Activated CD8-positive, alpha-beta memory T cell treated with anti-CD3 and anti-CD28 coated beads for 1 hour (primary cell): ENCODE results near the gene DAW1.

Source experiments
- DNase-seq, 2 donors: peaks; one replicate each; pipeline ENCODE4 v3.0.0-alpha.2; 2020; ENCODE audit warnings: low read depth in 1 of 2; ENCODE audit errors: extremely low read depth in 1 of 2

Gene DAW1

DNA sequence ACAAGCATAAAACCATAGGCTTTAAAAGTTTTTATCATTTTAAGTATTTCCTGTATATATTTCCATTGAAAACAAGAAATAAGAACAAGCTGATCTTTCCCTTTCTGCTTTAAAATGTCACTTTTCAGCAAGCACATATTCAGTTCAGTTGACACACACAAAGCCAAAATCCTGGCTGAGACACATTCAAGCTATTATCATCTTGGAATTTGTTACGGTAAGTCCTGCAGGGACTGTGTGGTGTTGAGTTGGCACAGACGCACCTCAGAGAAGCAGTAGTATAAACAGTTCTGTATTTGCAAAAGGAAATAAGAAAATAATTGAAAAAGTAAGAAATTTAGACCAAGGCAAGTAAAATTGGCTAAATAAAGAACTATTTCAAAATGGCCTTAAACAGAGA lies 10.4 kb upstream of the DAW1 start:
- no peak for DNase-seq

DNA sequence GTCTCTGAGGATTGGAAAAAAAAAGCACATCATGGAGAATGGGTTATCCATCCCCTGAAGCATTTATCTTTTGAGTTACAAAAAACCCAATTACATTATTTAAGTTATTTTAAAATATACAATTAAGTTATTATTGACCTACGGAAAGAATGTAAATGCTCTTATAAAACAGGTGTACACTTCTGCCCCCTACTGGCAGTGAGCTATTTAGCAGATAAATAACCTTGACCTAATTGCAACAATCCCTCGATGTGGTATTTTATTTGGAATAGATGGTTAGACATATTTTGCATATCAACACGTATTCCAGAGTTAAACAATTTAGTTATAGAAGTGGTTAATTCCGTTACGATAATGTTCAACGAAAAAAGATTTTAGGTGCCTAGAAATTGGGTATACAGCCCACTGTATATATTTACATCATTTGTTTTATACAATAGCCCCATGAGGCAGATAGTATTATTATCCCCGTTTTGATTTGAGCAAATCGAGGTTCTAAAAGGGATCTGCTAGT lies 9.1 kb upstream of the DAW1 start:
- DNase-seq, result no peak

DNA sequence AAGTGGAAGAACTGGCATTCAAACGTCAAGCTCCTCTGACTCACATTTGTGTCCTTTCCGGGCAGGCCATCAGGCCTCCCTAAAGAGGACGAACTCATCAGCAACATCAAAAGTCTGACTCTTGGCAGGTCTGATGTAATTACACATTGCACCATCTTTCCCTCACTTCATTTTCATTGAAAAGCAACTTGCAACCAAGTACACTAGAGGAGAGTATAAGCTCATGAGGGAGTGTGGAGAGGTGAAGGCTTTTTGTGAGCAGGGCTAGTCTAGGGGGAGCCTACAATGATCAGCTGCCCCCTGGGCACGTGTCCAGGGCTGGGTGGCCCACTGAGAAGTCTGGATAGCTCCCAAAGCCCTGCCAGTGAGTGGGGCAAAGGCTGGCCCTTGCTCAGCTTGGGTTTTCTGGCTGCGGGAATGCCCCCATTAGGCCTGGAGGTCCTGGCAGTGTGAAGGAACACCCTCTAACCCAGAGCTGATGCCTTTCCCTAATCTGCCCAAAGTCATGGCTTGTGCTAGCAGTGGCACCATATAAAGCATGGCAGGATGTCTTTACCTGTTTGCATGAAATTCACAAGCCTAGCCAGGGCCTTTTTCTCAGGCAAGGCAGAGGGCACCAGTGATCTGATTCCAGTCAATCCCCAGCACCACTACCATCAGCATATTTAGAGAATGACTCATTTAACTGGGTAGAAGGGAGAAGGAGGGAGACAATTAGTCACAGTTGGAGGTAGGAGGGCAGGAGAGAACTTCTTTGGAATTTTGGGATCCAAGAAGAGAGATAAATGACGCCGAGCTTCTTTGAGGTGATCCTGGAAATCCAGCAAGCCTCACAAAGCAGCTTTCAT lies 8.5 kb upstream of the DAW1 start:
- no peak for DNase-seq

DNA sequence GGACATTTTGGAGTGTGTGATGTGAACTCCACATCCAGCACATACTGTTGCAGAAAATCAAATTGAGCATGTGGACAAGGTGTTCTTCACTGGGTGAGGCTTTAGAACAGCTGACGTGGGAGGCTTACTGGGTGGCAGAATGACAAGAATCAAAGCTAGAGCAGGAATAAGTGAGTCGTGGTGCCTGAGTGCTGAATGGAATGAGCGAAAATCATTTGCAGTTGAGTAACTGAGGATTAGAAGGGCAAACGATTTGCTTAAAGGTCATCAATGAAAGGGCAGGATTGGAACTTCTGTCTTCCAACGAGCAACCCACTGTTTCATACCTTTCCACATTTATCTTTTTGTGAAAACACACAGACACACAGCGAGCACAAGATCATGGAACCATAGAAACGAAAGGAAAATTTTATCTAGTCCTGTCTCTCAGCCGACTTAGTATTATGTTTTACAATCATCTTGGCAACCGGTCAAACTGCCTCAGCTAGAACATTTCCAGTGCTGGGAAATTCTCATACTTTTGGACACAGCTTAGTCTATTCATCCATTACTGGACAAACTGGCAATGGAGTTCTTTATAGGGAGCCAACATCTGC lies 7.2 kb upstream of the DAW1 start:
- DNase-seq, result no peak

DNA sequence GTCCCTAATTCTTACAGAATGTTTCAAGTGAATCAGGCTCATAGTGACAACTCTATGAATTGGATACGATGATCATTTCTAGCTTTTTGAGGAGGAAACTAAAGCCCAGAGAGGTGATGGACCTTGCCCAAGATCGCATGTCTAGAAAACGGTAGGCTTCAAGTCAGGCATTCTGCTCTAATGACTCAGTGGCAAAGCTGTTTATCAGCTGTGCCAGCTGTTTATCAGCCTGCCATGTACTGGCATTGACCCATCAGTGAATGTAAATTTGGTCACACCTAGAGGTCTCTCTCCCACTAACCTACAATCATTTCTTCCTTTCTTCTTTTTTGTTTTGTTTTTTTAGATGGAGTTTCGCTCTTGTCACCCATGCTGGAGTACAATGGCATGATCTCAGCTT lies 6.1 kb upstream of the DAW1 start:
- DNase-seq, result no peak

DNA sequence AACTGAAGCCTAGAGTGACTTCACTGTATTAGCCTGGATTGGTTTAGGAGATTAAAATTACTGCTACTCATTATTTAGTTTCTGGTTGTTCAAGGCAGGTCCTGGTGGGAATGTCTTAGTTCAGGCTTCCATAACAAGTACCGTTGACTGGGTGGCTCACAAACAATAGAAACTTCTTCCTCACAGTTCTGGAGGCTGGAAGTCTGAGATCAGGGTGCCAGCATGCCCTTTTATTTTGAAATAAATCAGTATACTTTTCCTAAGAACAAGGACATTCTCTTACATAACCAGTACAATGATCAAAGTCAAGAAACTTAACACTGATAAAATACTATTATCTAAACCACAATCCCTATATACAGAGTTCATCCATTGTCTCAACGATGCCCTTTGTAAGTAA lies 4.0 kb upstream of the DAW1 start:
- DNase-seq, result no peak

DNA sequence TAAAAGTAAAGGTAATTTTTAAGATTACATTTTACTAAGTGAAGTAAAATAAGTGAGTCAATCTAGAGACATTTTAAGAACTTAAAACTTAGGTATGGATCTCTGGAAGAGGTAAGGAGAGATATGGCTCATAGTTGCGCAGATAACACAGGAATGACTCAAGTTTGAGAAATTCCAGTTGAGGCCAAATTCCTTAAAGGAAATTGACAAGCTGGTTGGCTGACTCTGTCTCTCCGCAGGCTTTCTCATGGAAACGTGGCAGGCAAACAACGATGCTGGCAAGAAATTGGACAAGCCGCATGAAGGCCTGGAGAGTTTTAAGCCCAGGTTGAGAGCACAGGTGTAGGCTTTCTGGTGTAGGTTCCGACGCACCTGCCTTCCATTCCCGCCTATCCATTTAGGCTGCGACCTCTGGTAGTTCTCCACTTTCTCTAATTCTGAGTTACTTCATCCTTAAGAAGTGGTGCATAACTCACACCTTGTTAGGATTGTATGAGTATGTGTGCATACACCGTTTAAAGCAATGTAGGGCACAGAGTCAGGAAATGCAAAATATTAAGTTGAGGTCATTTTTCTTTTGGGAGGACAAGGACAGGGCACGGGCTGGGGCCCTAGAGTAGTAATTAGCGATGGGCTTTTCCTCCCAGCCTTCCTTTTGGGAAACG lies 589 bp upstream of the DAW1 start:
- DNase-seq, result no peak

DNA sequence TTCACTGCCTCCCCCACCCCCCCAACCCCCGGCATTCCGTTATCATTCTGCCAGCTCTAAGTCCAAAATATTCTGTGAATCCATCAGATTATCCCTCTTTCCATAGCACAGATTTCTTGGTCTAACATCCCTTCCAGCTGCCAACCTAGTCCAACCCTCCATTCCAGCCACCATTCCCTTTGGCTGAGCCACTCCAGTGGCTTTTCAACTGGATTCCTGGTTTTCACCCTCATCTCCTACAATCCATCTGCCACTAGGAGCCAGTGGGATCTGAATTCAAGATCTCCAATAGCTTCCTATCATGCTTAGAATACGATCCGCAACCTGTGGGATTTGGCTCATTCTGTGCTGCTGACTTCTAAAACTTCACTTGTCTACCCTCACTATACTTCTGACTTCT lies 1.2 kb downstream of the DAW1 start:
- DNase-seq, result no peak

DNA sequence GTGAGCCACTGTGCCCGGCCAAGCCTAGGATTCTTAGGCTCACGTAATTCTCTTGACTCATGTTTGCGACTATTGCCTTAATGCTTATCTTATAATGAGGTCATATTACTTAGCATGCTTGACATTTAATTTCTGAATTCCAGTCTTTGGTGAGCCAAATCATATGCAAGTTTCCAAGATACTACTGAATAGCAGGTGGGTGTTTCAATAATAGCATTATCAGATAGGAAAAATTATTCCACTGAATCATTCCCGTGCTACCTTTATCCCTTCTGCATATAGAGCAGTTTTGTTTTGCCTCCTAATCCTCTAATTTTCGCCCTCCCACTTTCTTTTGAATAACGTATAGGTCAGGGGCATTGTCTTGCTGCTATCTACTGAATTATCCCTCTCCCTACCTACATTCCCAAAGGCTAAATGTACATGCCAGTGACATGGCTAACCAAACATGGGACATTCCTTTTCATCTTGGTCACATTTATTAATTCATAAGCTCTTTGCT lies 4.9 kb downstream of the DAW1 start:
- DNase-seq, result no peak

DNA sequence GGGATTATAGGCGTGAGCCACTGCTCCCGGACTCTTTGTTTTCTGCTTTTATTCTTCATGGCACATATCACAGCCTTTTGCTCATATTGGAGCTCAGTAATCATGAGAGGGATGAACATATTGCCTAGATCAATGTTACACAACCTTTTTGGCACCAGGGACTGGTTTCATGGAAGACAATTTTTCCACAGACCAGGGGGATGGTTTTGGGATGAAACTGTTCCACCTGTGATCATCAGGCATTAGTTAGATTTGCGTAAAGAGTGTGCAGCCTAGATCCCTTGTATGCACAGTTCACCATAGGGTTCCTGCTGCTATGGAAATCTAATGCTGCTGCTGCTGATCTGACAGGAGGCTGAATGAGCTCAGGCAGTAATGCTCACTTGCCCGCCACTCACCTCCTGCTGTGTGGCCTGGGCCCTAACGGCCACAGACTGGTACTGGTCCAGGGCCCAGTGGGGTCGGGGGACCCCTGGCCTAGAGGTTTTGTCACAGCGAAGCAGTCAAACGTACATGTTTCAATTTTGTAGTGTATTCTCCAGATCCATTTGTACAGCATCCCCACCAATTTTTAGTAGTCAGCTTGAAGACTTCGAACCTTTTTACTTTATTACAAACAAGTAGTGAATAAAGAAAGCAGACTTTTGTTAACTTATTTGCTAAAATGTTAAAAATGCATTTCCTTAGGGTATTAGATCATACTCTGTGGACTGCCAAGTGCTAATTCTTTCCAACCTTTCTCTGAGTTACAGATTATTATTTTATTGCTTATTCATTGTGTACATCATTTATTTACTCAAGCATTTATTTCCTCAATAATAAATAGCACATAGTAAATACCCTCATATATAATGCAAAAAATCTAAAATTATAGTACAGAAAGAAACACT lies 6.2 kb downstream of the DAW1 start:
- DNase-seq, result no peak

DNA sequence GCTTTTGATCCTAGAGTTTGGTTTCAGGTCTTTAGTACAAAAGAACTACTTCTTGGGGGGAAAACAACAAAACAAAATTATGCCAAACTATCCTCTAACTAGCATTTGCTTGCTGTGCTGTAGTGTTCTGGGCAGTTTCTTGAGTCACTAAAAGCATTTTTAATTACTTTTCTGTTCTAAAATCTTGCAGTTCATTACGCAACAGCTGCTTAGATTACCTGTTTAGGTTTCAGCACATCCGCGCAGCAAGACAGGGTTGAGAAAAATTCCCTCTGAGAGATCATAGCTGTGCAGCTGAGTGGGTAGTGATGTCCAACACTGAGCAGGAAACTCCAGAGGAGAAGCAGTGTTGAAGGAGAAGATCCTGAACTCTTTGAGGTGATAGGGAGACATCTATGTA lies 9.0 kb downstream of the DAW1 start:
- DNase-seq, result no peak

DNA sequence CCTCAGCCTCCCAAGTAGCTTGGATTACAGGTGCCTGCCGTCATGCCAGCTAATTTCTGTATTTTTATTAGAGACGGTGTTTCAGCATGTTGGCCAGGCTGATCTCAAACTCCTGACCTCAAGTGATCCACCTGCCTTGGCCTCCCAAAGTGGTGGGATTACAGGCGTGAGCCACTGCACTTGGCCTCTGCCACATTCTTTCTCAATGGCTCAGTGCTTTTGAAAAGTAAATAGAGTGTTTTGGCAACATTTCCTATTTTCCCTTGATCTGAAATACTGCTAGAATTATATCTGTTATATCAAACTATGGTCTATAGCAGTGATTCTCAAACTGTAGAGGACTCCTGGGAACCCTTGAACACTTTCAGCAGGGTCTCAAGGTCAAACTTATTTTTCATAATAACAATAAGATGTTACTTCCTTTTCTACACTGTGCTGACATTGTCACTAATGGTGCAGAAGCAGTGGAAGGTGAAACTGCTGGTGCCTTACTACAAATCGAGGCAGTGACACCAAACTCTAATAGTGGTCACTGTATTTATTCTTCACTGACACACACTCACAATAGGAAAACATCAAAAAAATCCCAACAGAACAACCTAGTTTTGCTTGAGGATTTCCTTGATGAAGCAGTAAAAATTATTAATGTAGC lies 10.6 kb downstream of the DAW1 start:
- DNase-seq, result no peak

DNA sequence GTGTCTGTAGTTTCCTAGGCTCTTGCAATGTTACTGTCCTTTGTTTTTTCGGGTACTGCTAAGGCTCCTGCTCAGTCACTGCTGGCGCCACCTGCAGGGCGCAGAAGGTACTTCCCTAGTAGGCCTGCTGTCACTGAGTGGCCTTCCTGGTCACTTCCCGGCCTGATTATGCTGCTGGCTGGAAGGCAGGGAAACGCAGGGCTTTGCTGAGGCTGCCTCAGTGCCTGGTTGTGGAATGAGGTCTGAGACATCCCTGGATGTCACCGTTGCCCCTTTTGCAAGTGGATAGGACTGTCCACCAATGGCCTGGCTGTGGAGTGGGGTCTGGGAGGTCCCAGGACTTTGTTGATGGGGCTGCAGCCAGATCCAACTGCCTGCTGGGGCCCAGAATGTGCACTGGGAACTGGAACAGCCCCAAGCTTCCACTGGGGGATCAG lies 13.1 kb downstream of the DAW1 start:
- peak in 1 of 2 donors; percentile 10 for DNase-seq

DNA sequence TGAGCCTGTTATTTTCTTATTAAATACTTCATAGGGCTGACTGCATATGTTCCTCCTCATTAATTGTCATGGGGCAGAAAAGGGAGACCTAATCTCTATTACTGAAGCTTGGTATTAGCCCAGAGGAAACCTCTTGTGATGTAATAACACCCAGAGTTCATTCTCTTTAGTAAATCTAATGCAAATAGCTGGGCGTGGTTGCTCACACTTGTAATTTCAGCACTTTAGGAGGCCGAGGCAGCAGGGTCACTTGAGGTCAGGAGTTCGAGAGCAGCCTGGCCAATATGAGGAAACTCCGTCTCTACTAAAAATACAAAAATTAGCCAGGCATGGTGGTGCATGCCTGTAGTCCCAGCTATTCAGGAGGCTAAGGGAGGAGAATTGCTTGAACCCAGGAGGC lies 14.7 kb downstream of the DAW1 start:
- DNase-seq, result no peak

DNA sequence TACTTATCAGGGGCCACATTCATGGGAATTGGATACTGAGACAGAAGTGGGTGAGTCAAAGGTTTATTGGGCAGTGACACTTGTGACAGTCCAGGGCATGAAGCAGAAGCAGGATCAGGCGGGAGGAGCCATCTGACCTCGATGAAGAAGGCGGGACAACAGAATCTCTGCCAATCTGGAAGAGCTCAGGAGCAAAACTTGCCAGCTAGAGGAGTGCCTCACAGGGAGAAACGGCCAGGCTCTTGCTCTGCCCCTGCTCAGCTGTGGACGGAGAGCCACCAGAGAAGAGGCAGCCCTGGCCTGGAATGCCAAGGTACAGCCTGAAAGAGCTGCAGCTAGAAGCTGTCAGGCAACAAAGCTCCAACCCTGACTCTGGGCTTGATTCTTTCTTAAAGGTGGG lies 16.9 kb downstream of the DAW1 start:
- DNase-seq, result no peak

DNA sequence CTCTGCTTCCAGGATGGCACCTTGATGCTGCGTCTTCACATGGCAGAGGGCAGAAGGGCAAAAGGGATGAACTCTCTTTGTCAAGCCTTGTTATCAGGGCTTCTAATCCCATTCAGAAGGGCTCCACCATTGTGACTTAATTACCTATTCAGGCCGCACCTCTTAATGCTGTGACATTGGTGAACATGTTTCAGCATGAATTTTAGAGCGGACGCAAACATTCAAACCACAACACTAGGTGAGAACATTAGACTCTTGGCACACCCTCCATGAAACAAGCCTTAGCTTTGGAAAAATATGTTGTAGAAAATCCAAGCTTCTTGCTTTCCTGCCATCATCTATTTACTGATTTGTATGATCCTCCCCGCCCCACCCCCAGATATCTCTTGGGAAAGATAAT lies 17.9 kb downstream of the DAW1 start:
- DNase-seq, result no peak

DNA sequence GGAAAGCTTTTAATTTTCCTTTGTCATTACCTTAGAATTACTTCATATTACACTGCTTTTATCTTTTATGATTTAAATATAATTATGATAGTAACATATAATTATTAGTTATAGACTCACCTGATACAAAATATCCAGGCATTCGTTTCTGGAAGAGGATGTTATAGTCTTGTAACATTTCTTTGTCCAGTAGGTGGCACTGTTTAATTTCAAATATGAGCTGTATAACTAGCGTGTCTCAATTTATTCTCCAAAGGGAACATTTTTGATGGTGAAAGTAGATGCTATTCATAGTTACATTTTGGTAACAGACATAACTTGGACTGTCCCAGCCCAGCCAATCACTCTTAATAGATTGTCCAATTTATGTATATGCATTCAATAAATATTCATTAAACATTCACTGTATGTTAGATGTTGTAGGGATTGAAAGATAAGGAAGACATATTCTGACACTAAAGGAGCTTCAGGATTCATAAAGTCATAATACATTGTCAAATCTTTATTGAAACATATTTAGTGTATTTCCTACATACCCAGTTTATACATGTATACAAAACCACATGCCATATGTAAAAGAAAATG lies 19.2 kb downstream of the DAW1 start:
- DNase-seq, result no peak

DNA sequence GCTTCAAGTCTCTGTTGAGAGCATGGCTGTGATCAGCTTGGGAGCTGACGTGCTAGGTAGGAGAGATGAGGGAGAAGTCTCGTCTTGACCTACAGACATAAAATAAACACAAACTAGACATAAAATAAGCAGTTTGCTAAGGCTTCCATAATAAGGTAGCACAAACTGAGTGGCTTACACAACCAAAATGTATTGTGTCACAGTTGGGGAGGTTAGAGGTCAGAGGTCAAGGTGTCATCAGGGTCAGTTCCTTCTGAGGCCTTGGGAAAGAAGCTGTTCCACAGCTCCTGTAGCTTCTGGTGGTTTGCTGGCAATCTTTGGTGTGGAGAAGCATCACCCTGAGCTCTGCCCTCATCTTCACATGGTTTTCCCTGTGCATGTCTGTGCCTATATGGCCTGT lies 20.2 kb downstream of the DAW1 start:
- DNase-seq, result no peak

DNA sequence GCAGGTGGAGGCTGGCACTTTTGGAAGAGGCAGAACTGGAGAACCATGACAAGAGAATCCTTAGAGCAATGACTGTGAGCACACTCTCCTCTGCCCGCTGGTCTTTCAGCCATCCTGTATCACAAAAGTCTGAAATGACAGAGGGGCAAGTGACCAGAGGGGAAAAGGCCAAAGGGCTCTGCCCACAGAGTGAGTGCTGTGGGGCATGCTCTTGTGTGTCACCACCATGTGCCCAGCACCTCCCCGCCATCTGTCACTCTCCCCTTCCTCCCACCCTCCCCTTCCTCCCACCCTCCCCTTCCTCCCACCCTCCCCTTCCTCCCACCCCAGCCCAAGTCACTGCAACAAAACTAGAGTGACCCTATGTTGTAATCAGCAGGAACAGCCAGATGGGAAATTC lies 31.9 kb downstream of the DAW1 start:
- DNase-seq, result no peak

DNA sequence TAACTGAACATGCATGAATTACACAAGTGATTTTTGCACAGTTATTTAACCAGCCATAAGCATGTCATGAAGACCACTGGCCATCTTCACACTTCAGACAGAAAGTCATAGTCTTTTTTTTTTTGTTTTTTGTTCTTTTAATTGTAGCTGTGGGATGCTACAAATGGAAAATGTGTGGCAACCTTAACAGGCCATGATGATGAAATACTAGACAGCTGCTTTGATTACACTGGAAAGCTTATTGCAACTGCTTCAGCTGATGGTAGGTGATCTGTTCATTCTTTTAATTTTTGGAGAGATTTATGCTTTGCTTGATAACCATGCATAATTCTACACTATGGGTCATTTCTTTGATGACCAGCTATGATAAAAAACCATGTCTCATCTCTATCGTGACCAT lies 35.6 kb downstream of the DAW1 start:
- DNase-seq, result no peak
